Measurements from ENCODE around the gene DEFB116.
"Not testable (repeated sequence)": the region's sequence is repeated elsewhere in the genome, so short reads cannot be mapped to it uniquely, and the experiment has no call there.

Gene DEFB116, protein sequence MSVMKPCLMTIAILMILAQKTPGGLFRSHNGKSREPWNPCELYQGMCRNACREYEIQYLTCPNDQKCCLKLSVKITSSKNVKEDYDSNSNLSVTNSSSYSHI

DNA sequence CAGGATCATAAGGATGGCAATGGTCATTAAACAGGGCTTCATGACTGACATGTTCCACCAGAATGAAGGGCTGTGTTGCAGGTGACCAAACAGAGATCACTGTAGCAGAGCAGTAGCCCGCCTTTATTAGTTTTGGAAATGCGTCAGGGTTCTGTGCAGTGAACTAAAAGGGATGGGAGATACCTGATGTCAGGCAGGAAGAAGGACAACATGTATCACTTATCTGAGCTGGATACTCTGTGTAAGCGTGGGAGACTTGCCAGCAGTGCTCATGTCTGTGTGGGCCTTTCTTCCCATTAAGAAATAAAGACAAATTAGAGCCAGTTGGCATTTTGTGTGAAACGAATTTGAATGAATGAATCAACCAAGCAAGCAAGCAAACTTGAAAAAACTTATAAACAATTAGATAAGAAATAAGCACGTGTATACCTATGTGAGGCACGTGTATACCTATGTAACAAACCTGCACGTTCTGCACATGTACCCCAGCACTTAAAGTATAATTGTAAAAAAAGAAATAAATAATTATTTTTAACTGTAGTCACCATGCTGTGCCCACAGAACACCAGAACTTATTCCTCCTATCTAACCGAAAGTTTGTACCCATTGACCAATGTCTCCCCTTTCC, at the start of gene DEFB116:
TSS of gene DEFB116 (minus strand) at position 51 of the 628 bp plus-strand sequence. CDS start at position 51, 0 bp downstream.
- DNase-seq (ENCODE audit: low spot score): no peak

DNA sequence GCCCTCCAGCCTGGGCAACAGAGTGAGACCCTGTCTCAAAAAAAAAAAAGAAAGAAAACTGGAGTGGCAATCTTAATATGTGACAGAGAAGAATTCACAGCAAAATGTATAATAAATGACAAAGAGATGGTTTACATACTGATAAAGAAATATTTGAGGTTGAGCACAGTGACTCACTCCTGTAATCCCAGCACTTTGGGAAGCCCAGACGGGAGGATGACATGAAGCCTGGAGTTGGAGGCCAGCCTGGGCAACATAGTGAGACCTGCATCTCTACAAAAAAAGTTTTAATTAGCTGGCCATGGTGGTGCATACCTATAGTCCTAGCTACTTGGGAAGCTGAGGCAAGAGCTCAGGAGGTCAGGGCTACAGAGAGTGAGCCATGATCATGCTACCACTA, 47.6 kb upstream of the DEFB116 start:
- no peak for DNase-seq (ENCODE audit: low spot score)

DNA sequence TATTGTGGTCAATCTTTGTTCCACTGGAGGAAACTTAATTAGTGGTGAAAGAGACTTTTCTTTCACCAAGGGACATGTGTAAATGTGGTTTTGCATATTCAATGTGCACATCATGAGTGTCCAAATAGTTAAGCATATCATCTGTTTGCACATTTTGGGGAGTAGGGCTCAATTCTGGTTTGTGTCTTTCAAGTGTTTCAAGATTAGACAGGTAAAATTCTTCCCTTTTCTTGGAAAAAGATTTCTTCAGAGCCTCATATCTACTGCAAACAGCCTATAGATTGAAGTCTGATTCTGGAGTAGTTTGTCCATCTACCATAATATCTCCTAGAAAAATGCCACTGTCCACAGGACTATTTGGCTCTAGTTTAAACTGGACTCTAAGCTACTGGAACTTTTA, 33.1 kb upstream of the DEFB116 start:
- DNase-seq (ENCODE audit: low spot score): no peak

DNA sequence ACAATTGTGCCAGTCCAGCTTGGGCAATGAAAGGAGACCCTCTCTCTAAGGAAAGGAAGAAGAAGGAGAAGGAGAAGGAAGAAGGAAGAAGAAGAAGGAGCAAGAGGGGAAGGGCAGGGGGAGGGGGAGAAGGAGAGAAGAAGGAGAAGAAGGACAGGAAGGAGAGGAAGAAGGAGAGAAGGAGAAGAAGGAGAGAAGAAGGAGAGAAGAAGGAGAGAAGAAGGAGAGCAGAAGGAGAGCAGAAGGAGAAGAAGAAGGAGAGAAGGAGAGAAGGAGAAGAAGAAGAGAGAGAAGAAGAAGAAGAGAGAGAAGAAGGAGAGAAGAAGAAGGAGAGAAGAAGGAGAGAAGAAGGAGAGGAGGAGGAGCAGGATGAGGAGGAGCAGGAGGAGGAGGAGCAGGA, 22.5 kb upstream of the DEFB116 start:
- no peak for DNase-seq (ENCODE audit: low spot score)

DNA sequence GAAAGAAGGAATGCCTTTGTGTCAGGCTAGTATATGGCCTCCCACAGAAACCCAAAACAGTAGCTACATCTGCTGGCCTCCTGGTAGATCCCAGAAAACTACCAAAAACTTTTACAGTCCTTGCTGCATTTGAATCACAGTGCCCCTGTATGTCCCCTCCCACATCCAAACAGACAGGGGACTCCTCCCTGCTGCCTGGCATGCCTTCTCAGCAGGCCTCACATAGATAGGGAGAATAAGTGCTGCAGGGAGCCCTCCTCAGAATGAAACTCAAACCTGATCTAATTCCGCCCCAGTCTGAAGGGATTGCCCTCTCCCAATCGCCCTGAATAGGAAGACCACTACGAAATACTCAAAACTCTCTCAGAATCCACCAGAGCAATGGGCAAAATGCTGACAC, 14.1 kb upstream of the DEFB116 start:
- no peak for DNase-seq (ENCODE audit: low spot score)

DNA sequence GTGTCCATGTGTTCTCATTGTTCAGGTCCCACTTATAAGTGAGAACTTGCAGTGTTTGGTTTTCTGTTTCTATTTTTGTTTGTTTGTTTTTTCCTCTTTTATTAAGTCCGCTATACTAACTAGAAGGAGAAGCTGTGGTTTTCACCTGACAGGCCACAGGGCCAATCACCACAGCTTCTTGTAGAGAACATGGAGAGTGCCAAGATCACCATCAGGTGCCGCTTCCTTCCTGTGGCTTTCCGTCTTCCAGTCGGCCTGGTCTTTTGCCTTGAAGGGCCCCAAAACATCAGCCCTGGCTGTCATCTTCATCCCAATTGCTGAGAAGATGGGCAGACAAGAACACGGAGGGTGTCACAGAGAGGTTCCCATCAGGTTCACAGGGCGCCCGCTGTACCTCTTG, 23.4 kb downstream of the DEFB116 start:
- DNase-seq (ENCODE audit: low spot score): not testable (repeated sequence)

DNA sequence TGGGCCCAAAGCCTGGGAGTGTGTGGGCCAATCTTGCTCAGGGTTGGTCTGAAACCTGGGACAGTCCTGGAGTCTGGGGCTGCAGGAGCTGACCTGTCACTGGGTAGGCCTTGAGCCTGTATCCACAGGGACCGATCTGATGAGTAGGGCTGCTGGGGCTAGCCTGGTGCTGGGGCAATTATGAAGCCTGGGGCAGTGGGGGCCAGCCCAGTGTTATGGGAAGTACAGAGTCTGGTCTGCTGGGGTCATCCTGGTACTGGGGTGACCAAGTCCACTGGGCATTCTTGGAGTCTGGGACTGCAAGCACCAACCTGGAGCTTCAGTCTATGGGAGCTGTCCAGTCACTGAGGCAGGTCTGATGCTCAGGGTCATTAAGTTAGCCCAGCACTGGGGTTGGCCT, 30.2 kb downstream of the DEFB116 start:
- DNase-seq (ENCODE audit: low spot score): no peak

DNA sequence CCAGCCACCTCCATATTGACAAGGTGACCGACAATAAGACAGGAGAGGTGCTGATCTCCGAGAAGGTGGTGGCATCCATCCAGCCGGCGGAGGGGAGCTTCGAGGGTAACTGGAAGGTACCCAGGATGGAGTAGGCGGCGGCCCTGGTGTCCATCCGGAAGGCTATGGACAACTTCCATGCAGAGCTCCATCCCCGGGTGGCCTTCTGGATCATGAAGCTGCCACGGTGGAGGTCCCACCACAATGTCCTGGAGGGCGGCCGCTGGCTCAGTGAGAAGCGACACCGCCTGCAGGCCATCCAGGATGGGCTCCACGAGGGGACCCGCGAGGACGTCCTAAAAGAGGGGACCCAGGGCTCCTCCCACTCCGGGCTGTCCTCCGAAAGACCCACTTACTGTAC, 33.9 kb downstream of the DEFB116 start:
- DNase-seq (ENCODE audit: low spot score): no peak

DNA sequence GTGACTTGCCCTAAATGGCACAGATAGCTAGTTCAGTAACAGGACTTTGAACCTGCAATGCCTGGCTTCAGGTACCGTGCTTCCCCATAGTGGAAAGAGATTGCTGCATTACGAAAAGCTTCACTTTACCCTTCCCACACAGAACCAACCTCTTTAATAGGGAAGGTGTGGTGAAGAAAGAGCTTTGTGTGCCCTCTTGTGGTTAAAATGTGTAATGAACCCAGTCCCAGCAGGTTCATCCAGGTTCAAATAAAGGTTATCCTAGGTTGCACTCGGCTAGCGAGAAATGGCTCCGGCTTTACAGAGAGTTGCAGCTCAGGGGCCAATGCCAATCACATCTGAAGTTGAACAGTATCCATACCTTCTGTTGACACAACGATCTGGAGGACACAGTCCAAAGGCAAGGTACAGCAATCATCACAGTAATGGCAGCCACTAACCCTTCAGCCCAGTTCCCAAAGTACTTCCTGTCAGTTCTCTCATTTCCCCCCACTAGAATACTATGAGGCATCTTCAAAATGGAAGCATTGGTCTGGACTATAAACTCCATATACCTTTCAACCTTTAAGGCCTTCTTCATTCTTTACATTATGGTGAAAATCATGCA, 48.0 kb downstream of the DEFB116 start:
- DNase-seq (ENCODE audit: low spot score): no peak

DNA sequence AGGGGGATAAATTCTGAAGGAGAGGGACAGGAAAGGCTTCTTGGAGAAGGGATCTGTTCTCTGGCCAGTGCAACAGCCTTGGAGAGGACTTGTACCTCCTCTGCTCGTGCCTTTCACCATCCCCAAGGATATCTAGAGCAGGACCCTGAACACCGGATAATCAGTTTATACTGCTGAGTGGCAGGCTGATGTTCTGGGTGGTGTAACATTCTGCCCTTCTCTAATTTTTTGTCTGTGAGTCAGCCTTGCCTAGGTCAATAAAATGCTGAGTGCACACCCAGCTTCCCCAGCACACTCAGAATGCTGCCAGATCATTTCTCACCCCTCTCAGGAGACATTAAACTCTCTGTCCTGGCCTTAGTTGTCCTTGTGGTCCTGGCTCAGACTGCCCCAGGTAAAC, 51.0 kb downstream of the DEFB116 start, which contains the start of gene DEFB115:
TSS of gene DEFB115 (plus strand) at position 301 of the 400 bp plus-strand sequence. CDS start at position 301, 0 bp downstream.
- no peak for DNase-seq (ENCODE audit: low spot score)

DNA sequence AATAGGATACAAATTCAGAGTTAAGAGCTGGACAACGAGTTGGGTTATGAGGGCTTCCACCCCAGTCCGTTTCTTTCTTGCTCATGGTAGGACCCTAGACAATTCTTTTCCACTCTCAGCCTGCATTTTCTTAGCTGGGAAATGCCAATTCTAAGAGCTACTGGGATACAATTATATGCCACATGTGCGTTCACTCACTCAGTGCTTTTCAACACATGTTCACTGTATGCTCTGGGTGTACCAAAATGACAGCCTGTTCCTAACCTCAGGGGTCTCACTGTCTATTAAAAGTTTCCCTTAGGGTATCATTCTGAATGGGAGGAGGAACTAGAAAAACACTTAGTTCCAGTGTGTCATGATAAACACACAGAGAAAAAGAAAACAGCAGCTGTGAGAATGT, 51.4 kb downstream of the DEFB116 start:
- DNase-seq (ENCODE audit: low spot score): no peak
